Activated naive CD4-positive, alpha-beta T cell treated with anti-CD3 and anti-CD28 coated beads, Interleukin-2, amount 50 U/mL, for 24 hours (primary cell): Measurements from ENCODE around the gene EFR3B.
A peak's percentile ranks its signal among the peaks of the same experiment; 100 is the strongest.
"Not testable (repeated sequence)": the region's sequence is repeated elsewhere in the genome, so short reads cannot be mapped to it uniquely, and the experiment has no call there.

Experiments
- H3K27ac Mint-ChIP-seq: one replicate; pipeline ENCODE4 v1.8.0; 2021; ENCODE audit warnings: mild to moderate bottlenecking, mixed read lengths
- H3K27me3 Mint-ChIP-seq: one replicate; pipeline ENCODE4 v1.8.0; 2021; ENCODE audit warnings: mixed read lengths
- H3K36me3 Mint-ChIP-seq: one replicate; pipeline ENCODE4 v1.8.0; 2021; ENCODE audit warnings: mixed read lengths
- H3K4me1 Mint-ChIP-seq: one replicate; pipeline ENCODE4 v1.8.0; 2021; ENCODE audit warnings: mixed read lengths
- H3K4me3 Mint-ChIP-seq: one replicate; pipeline ENCODE4 v1.8.0; 2021; ENCODE audit warnings: mild to moderate bottlenecking, mixed read lengths
- H3K9me3 Mint-ChIP-seq: one replicate; pipeline ENCODE4 v1.8.0; 2021; ENCODE audit warnings: mixed read lengths

The EFR3B gene

DNA sequence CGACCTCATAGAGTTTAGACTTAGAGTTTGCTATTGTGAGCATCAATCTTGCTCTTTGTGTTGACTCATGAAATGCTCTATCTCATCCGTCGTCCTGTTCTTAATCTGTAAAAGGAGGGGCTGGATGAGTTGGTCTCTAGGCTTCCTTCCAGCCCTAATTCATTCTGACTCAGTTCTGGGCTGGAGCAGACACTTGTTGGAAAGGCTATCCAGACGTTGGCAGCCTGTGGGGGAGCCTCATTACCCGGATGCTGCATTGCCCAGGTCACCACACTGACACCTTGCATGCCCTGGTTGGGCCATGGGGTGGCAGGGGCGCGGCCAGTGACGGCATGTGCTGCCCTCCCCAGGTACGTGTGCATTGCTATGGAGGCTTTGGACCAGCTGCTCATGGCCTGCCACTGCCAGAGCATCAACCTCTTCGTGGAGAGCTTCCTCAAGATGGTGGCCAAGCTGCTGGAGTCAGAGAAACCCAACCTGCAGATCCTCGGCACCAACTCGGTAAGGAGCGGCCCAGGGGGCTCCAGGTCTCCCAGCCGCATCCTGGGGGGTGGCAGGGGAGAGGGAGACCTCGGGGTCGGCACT, 61.5 kb downstream of the EFR3B start:
- H3K9me3 Mint-ChIP-seq: no peaks in the 10 kb centered on the region
- no peaks in the 10 kb centered on the region for H3K36me3 Mint-ChIP-seq
- H3K27me3 Mint-ChIP-seq: no peaks in the 10 kb centered on the region
- no peak overlapping the region for H3K4me3 Mint-ChIP-seq
- no peaks in the 10 kb centered on the region for H3K4me1 Mint-ChIP-seq
- H3K27ac Mint-ChIP-seq: no peak overlapping the region

DNA sequence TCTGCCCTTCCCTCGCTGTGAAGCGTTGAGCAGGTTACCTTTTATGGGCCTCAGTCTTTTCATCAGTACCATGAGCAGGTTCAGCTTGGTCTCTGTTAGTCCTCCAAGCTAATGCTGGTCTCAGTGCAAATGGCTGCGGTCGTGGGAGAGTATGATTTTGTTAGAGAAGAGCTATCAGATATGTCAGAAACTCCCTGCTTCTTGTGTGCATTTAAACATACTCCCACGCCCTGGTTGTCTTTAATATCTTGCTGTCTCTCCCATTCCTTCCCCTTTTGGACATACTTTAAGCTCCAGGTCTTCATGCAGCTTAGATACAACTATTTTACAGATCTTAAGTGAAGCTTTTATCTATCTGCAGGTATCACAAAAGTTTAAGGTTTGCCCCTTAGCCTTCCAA, 62.9 kb downstream of the EFR3B start:
- Mint-ChIP-seq H3K27me3 (no peaks in the 10 kb centered on the region), H3K27ac (no peak overlapping the region), H3K9me3 (no peaks in the 10 kb centered on the region), H3K4me3 (no peak overlapping the region), H3K36me3 (no peaks in the 10 kb centered on the region), H3K4me1 (no peaks in the 10 kb centered on the region)

DNA sequence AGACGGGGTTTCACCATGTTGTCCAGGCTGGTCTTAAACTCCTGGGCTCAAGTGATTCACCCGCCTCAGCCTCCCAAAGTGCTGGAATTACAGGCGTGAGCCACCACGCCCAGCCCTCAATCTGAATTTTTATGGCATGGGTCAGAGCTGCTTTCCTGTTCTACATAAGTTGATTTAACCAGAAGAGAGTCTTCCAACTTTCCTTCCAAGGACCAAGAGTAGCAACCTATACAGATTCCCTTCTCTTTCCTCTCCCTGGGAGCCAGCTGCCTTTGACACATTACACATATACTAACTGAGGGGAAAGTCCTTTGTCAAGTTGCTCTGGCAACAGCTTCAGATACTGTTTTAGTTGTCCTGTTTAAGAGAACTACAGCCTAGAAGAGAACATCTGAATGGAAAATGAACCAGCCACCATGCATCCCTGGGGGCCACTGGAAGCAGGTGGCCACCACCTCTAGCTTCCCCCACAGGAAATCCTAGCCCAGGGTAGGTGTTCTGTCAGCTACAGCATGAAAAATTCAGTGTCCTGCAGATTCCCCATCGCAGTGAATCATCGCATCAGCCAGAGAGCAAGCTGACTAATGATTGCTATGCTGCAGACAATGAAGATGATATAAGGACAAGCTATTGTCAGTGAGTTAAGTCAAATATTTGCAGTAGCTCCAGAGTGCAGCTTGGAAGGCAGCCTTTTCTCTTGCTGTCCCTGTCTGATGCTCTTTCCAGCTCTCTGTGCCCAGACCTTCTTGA, 63.6 kb downstream of the EFR3B start:
- no peaks in the 10 kb centered on the region for H3K4me1 Mint-ChIP-seq
- no peaks in the 10 kb centered on the region for H3K27me3 Mint-ChIP-seq
- no peaks in the 10 kb centered on the region for H3K9me3 Mint-ChIP-seq
- no peak overlapping the region for H3K27ac Mint-ChIP-seq
- H3K36me3 Mint-ChIP-seq: no peaks in the 10 kb centered on the region
- H3K4me3 Mint-ChIP-seq: no peak overlapping the region

DNA sequence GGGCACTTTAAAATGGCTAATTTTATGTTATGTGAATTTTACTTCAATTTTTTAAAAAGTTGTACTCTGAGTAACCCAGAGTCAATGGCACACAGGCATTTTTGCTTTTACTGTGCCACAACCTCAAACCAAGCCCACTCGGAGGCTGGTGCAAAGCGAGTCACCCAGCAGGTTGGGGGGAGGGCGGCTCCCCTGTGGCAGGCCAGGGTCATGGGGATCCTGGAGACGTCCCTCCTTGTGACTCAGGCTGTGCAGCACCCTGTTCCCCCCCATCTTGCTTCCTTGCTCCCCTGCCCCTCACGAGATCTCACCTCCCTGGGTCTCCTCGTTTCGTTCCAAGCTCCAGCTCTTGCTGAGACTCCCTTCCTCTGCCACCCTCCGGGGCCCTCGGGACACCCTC, 67.9 kb downstream of the EFR3B start:
- H3K4me3 Mint-ChIP-seq: no peak overlapping the region
- no peaks in the 10 kb centered on the region for H3K4me1 Mint-ChIP-seq
- H3K36me3 Mint-ChIP-seq: no peaks in the 10 kb centered on the region
- no peak overlapping the region for H3K27ac Mint-ChIP-seq
- H3K27me3 Mint-ChIP-seq: no peaks in the 10 kb centered on the region
- no peaks in the 10 kb centered on the region for H3K9me3 Mint-ChIP-seq

DNA sequence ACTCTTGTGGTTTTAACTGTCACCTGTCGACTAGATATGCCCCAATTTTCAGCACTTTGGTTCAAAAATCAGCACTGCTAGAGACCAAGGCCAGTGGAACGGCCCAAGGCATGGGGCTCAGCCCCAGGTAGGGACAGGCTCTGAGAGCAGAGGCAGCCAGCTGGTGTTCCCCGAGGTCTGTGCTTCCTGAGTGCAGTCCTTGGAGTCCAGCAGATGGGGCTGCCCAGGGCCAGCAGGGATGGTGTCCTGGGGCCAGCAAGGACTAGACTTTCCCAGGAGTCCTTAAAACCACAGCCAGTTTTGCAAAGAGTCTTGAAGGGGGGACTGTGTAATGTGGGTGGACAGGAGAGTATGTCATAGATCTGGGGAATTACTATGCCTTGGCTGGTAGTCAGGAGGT, 70.2 kb downstream of the EFR3B start:
- H3K36me3 Mint-ChIP-seq: no peaks in the 10 kb centered on the region
- no peaks in the 10 kb centered on the region for H3K27me3 Mint-ChIP-seq
- no peak overlapping the region for H3K27ac Mint-ChIP-seq
- H3K4me1 Mint-ChIP-seq: no peaks in the 10 kb centered on the region
- no peaks in the 10 kb centered on the region for H3K9me3 Mint-ChIP-seq
- H3K4me3 Mint-ChIP-seq: no peak overlapping the region

DNA sequence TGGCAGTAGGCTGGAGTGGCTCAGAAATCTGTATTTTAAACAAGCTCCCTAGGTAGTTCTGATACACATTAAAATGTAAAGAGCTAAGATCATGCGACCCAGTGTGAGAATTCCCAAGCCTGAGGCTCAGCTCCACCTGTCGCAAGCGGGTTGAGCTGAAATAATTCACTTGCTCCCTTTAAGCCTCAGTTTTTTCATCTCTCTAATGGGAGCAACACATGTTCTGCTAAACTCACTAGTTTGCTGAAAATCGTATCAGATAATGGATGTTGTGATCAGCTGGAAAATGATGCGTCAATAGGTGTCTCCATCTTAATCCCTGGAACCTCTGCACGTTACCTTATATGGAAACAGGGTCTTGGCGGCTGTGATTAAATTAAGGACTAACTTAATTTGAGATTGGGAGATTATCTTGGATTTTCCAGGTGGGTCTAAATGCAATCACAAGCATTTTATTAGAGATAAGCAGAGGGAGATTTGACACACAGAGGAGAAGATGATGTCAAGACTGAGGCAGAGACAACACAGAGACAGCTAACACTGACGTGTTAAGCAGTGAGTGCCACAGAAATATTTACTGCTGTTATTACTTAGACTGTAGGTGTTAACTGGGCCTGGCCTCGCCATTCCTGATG, 73.5 kb downstream of the EFR3B start:
- no peak overlapping the region for H3K27ac Mint-ChIP-seq
- no peaks in the 10 kb centered on the region for H3K36me3 Mint-ChIP-seq
- no peaks in the 10 kb centered on the region for H3K9me3 Mint-ChIP-seq
- no peak overlapping the region for H3K4me3 Mint-ChIP-seq
- H3K4me1 Mint-ChIP-seq: no peaks in the 10 kb centered on the region
- H3K27me3 Mint-ChIP-seq: no peaks in the 10 kb centered on the region

DNA sequence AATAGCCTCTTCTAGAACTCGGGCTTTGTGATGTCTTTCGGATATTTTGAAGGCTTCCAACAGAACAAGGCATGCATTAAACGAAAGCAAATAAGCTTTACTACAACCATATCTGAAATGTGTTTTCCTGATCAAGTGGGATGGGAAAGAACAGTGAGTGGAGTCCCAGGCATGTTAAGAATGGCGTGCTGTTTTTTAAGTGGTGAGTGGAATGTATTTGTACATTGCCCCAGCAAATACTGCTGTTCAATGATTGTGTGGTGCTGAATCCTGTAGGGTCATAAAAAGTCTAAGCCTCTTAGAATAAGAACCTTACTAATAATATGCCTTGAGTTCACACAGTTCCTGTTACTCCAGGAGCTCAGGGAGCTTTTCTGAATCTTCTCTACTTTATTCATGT, 74.0 kb downstream of the EFR3B start:
- Mint-ChIP-seq H3K36me3 (no peaks in the 10 kb centered on the region), H3K4me1 (no peaks in the 10 kb centered on the region), H3K9me3 (no peaks in the 10 kb centered on the region), H3K27ac (no peak overlapping the region), H3K27me3 (no peaks in the 10 kb centered on the region), H3K4me3 (no peak overlapping the region)

DNA sequence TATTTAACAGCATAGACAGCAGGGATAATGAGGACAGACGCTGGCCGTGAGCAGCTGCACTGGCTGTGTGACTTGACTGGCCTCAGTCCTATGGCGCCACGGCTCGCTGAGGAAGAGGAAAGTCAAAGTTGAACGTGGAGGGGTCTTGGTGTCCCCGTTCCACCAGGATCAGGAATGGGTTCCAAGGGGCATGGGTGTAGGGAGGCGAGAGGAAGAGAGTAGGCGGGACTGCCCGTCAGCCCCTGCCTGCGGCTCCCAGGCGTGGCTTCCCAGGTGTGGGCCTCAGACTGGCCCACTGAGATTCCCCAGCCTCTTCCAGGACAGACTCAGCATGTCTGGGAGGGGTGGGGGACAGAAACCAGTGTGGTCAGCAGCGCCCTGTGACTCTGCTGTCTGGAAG, 75.1 kb downstream of the EFR3B start:
- H3K27ac Mint-ChIP-seq: no peak overlapping the region
- H3K27me3 Mint-ChIP-seq: no peaks in the 10 kb centered on the region
- no peaks in the 10 kb centered on the region for H3K9me3 Mint-ChIP-seq
- no peaks in the 10 kb centered on the region for H3K36me3 Mint-ChIP-seq
- H3K4me3 Mint-ChIP-seq: no peak overlapping the region
- H3K4me1 Mint-ChIP-seq: no peaks in the 10 kb centered on the region

DNA sequence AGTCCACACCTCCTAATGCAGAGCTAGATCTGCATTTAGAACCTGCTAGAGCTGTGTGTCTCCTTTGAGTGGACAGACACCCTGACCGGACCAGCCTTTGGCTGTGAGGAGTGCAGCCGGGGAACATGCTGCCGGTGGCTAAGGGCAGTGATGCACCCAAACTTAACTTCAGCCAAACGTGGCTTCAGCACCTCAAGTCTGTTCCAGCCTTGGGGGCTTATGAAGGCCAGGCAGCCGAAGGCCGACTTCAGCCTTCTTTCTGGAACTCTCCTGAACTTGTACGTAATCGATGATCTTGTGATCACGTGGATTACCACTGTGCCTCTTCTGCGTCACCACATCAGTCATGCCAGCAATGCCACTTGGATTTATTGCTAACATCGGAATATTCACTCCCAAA, 77.4 kb downstream of the EFR3B start:
- Mint-ChIP-seq H3K9me3 (no peaks in the 10 kb centered on the region), H3K36me3 (no peaks in the 10 kb centered on the region), H3K4me3 (no peak overlapping the region), H3K4me1 (no peaks in the 10 kb centered on the region), H3K27ac (no peak overlapping the region), H3K27me3 (peaks cover 2% of the 10 kb centered on the region)

DNA sequence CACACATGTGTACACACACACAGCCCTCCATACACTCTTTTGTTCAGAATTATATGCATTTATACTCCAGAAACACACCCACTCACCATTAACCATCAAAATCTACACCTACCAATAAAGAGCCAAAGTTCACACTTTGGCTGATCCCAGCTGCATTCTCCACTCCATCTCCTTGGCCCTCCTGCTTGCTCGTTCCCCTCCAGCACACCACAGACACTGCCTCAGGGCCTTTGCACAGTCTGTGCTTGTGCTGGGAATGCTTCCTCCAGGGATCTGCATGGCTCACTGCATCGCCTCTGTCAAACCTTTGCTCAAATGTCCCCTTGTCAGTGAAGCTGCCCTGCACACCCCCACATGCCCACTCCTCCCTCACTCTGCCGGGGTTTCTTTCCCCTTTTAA, 80.5 kb downstream of the EFR3B start:
- Mint-ChIP-seq H3K36me3 (no peaks in the 10 kb centered on the region), H3K27me3 (peaks cover 2% of the 10 kb centered on the region), H3K27ac (no peak overlapping the region), H3K4me3 (no peak overlapping the region), H3K9me3 (no peaks in the 10 kb centered on the region), H3K4me1 (no peaks in the 10 kb centered on the region)

DNA sequence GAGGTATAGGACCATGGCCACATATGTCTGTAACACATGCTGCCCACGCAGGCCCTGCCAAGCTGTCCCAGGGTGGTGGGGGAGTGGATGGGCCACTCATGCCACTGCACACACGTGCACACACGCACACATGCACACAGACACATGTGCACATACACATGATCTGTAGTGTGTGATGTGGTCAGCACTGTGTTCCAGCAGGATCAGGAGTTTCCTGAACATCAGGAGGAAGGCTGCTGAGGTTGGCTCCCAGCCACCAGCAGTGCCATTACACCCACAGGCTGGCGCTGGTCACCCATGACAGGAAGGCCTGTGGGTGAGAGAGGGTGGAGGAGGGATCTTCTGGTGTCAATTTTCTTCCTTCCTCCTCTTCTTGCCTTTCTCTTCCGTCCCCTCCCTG, 81.8 kb downstream of the EFR3B start:
- H3K4me1 Mint-ChIP-seq: no peaks in the 10 kb centered on the region

DNA sequence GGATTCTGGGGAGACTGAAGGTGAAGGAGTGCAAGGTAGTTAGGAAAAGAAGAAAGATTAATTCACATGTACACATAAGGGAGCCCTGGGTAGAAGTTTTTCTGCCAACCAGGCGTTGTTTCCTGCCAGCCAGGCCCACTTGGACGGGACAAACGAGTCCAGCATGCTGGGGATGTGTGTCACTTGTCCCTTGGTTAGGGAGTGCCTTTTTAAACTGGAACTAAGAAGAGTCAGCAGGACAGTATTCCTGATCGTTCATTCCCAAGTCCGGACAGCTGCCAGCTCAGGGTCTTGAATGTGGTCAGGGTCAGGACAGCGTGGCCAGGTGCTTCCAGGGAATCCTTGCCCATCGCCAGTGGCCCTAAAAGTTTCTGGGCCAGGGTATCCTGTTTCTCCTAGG, 83.3 kb downstream of the EFR3B start:
- no peaks in the 10 kb centered on the region for H3K9me3 Mint-ChIP-seq
- H3K27me3 Mint-ChIP-seq: peaks cover 3% of the 10 kb centered on the region
- H3K4me3 Mint-ChIP-seq: no peak overlapping the region
- no peak overlapping the region for H3K27ac Mint-ChIP-seq
- H3K36me3 Mint-ChIP-seq: no peaks in the 10 kb centered on the region
- H3K4me1 Mint-ChIP-seq: peaks cover 8% of the 10 kb centered on the region

More for the DNA sequence above, 81.8 kb downstream of the EFR3B start:
- H3K36me3 Mint-ChIP-seq: no peaks in the 10 kb centered on the region
- no peaks in the 10 kb centered on the region for H3K9me3 Mint-ChIP-seq
- H3K27ac Mint-ChIP-seq: no peak overlapping the region
- H3K4me3 Mint-ChIP-seq: no peak overlapping the region
- H3K27me3 Mint-ChIP-seq: peaks cover 2% of the 10 kb centered on the region

DNA sequence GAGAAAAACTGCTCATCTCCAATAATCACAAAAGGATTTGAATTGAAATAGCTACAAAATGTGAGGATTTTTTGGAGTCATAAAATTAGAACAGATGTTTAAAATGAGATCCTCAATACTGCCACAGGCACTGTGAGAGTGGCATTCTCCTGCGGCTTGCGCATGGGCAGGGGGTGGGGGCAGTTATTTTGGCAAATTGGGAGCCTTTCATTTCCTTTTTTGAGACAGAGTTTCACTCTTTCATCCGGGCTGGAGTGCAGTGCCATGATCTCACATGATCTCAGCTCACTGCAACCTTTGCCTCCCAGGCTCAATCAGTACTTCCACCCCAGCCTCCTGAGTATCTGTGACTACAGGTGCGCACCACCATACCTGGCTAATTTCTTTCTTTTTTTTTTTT, 84.1 kb downstream of the EFR3B start:
- Mint-ChIP-seq H3K4me1 (peaks cover 8% of the 10 kb centered on the region), H3K9me3 (no peaks in the 10 kb centered on the region), H3K27ac (no peak overlapping the region), H3K36me3 (no peaks in the 10 kb centered on the region), H3K27me3 (peaks cover 10% of the 10 kb centered on the region), H3K4me3 (no peak overlapping the region)

DNA sequence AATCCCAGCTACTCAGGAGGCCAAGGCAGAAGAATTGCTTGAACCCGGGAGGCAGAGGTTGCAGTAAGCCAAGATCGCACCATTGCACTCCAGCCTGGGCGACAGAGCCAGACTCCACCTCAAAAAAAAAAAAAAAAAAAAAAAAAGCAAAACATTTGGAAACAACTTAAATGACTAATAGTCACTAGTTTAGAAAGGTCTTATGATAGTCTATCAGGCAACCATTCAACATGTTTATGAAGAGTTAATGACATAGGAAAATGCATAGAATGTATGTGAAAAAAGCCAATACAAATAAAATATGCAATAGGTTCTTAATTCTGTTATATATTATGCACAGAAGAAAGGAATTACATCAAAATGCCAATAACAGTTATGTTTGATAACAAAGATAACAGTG, 85.2 kb downstream of the EFR3B start:
- H3K4me1 Mint-ChIP-seq, H3K9me3 Mint-ChIP-seq, H3K27ac Mint-ChIP-seq, H3K36me3 Mint-ChIP-seq, H3K4me3 Mint-ChIP-seq: not testable (repeated sequence)
- H3K27me3 Mint-ChIP-seq: peaks cover 14% of the 10 kb centered on the region

DNA sequence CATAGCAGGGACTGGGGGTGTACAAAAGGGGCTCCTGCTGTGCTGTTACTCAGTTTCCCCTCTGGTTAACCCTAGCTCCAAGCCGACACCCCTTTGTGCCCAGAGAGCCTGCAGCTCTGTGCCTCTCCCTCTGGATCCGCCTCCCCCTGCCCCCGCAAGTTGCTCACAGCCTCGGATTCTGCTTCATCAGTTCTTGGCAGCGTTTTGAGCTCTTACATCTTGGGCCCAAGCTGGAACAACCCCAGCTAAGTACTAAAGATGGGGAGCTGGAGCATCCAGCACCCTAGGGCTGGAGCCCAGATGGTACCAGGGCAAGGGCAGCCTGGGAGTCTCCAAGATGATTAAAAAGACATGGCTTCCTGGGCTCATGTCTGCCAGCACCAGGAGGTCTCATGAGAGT, 85.8 kb downstream of the EFR3B start:
- Mint-ChIP-seq H3K27ac (no peak overlapping the region), H3K4me3 (no peak overlapping the region), H3K9me3 (no peaks in the 10 kb centered on the region), H3K36me3 (no peaks in the 10 kb centered on the region), H3K4me1 (peaks cover 8% of the 10 kb centered on the region), H3K27me3 (peaks cover 16% of the 10 kb centered on the region)

DNA sequence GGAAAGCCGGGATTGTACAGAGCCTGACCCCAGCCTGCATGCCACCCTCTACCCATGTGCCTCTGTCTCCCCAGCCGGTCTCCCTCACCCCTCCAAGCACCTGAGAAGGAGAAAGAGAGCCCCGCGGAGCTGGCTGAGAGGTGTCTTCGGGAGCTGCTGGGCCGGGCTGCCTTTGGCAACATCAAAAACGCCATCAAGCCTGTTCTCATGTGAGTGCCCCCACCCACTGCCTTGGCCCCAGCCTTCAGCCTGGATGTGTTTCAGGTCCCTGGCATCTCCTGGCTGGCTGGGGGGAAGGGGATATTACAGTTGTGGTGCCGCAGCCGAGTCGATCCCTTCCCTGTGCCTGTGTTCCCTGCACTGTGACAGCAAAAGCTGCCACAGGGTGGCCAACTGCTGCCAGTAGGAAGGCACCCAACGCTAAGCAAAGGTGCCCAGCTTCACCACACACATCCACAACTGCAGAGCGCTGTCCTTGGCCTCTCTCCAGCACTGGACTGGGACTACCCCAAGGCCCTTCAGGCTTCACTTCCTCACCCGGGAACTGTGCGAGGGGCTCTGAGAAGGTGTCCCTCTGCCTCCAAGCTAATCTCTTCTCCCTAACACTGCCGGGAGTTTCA, 88.1 kb downstream of the EFR3B start:
- Mint-ChIP-seq H3K36me3 (no peaks in the 10 kb centered on the region), H3K27me3 (peaks cover 27% of the 10 kb centered on the region), H3K9me3 (no peaks in the 10 kb centered on the region), H3K27ac (peak overlapping the region; percentile 83), H3K4me3 (peak overlapping the region; percentile 23), H3K4me1 (peaks cover 8% of the 10 kb centered on the region)
